WTC11 (cell line): ENCODE data around the gene CORO1C. TPM values are rescaled to one million over a fixed set of nuclear protein-coding genes. Genes with fewer than 3 reads are reported as not detected.

Experiments
- ATAC-seq: fragments of 200-7000 bp; cut with Tn5 transposase; 2 replicates; pipeline ENCODE4 v1.10.0; 2021; ENCODE audit warnings: mild to moderate bottlenecking, moderate library complexity
- CTCF ChIA-PET: fragments of 300-600 bp; sonication (Branson Sonifier 250); formaldehyde crosslinking; loops from one replicate; lab custom pipeline; 2021; ENCODE audit warnings: antibody characterized with exemption; lab: Charles Lee
- POLR2A ChIA-PET: fragments of 350-600 bp; sonication (Branson Sonifier 250); formaldehyde crosslinking; loops from one replicate; lab custom pipeline; 2021; ENCODE audit warnings: antibody characterized with exemption; lab: Charles Lee
- DNase-seq: peaks from one replicate; pipeline ENCODE4 v3.0.0; 2021; ENCODE audit warnings: low spot score
- H3K27ac Mint-ChIP-seq: 2 replicates; pipeline ENCODE4 v1.8.0; 2021; ENCODE audit warnings: mixed read lengths
- H3K27me3 Mint-ChIP-seq: 2 replicates; pipeline ENCODE4 v1.8.0; 2021; ENCODE audit warnings: low read depth, mild to moderate bottlenecking, moderate library complexity, mixed read lengths
- H3K36me3 Mint-ChIP-seq: 2 replicates; pipeline ENCODE4 v1.8.0; 2021; ENCODE audit warnings: mixed read lengths
- H3K4me1 Mint-ChIP-seq: 2 replicates; pipeline ENCODE4 v1.8.0; 2022; ENCODE audit warnings: mixed read lengths
- H3K4me3 Mint-ChIP-seq: 2 replicates; pipeline ENCODE4 v1.8.0; 2021; ENCODE audit warnings: mild to moderate bottlenecking, moderate library complexity, mixed read lengths
- H3K9me3 Mint-ChIP-seq: 2 replicates; pipeline ENCODE4 v1.8.0; 2021; ENCODE audit warnings: mixed read lengths
- ATF1 ChIP-seq: sonication (generic); formaldehyde crosslinking; IDR thresholded peaks from 2 replicates; pipeline ENCODE4 v1.8.1; 2023; ENCODE audit warnings: mild to moderate bottlenecking, moderate library complexity, missing genetic modification reagents
- ATF6 ChIP-seq: sonication (generic); formaldehyde crosslinking; IDR thresholded peaks from 2 replicates; pipeline ENCODE4 v1.8.1; 2023; ENCODE audit warnings: mild to moderate bottlenecking, missing genetic modification reagents
- CTCF ChIP-seq: fragments of 200-600 bp; IDR thresholded peaks from 2 replicates; pipeline ENCODE4 v1.8.0; 2022; ENCODE audit warnings: antibody characterized with exemption
- E2F5 ChIP-seq: sonication (generic); formaldehyde crosslinking; IDR thresholded peaks from 2 replicates; pipeline ENCODE4 v1.8.1; 2022; ENCODE audit warnings: mild to moderate bottlenecking, moderate library complexity, missing genetic modification reagents
- ELF4 ChIP-seq: sonication (generic); formaldehyde crosslinking; IDR thresholded peaks from 2 replicates; pipeline ENCODE4 v1.8.1; 2022; ENCODE audit warnings: low read depth, mild to moderate bottlenecking, moderate library complexity, missing genetic modification reagents
- FOXP1 ChIP-seq: sonication (generic); formaldehyde crosslinking; IDR thresholded peaks from 2 replicates; pipeline ENCODE4 v1.8.0; 2022; ENCODE audit warnings: missing genetic modification reagents, mild to moderate bottlenecking, moderate library complexity, borderline replicate concordance
- MXD4 ChIP-seq: fragments of 250-450 bp; sonication (Bioruptor Pico); IDR thresholded peaks from 2 replicates; pipeline ENCODE4 v1.8.0; 2021; ENCODE audit warnings: mild to moderate bottlenecking, moderate library complexity, borderline replicate concordance
- NFYB ChIP-seq: sonication (generic); formaldehyde crosslinking; conservative IDR thresholded peaks from 2 replicates; pipeline ENCODE4 v1.8.0; 2022; ENCODE audit warnings: low read depth, missing genetic modification reagents
- SP1 ChIP-seq: sonication (generic); formaldehyde crosslinking; conservative IDR thresholded peaks from 2 replicates; pipeline ENCODE4 v1.8.1; 2022; ENCODE audit warnings: missing genetic modification reagents
- STAT6 ChIP-seq: sonication (generic); formaldehyde crosslinking; conservative IDR thresholded peaks from 2 replicates; pipeline ENCODE4 v1.8.1; 2023; ENCODE audit warnings: mild to moderate bottlenecking, low read depth, missing genetic modification reagents, moderate library complexity
- ZNF138 ChIP-seq: sonication (generic); formaldehyde crosslinking; conservative IDR thresholded peaks from 2 replicates; pipeline ENCODE4 v1.8.1; 2022; ENCODE audit warnings: mild to moderate bottlenecking, moderate library complexity, missing genetic modification reagents
- ZNF425 ChIP-seq: fragments of 250-450 bp; sonication (Bioruptor Pico); conservative IDR thresholded peaks from 2 replicates; pipeline ENCODE4 v1.9.0; 2021; ENCODE audit warnings: mild to moderate bottlenecking
- ZNF671 ChIP-seq: fragments of 250-450 bp; sonication (Bioruptor Pico); IDR thresholded peaks from 2 replicates; pipeline ENCODE4 v1.8.0; 2021; ENCODE audit warnings: mild to moderate bottlenecking
- total RNA-seq: library from RNA; stranded (reverse); gene quantifications from 3 replicates; pipeline ENCODE4 v1.2.3, GENCODE V29; 2021

The CORO1C gene
- total RNA-seq, 1 experiment from 2014 or later, result 113 TPM

- no peak for TF ChIP-seq STAT6 (CRISPR knock-in tag)
- TF ChIP-seq ELF4 (CRISPR knock-in tag), result no peak
- TF ChIP-seq SP1 (CRISPR knock-in tag), result no peak
- no peak for TF ChIP-seq MXD4 (CRISPR knock-in tag)
- TF ChIP-seq E2F5 (CRISPR knock-in tag), result no peak
- TF ChIP-seq ZNF425 (CRISPR knock-in tag), result no peak
- TF ChIP-seq CTCF, result no peak
Observed at GRCh38 chr12:108649126-108649525, 82.2 kb downstream of the CORO1C start (continued).

GRCh38 chr12:108648371-108648770 lies 82.9 kb downstream of the CORO1C start:
- Mint-ChIP-seq H3K4me1 (peaks cover 14% of the 10 kb centered on the region), H3K27me3 (no peaks in the 10 kb centered on the region), H3K36me3 (peaks cover 58% of the 10 kb centered on the region), H3K9me3 (no peaks in the 10 kb centered on the region), H3K27ac (no peak overlapping the region), H3K4me3 (no peak overlapping the region)
- ChIA-PET POLR2A (no interaction called here), CTCF (interaction anchor here (1.6 to 1.8 kb wide), 2 partner anchors 11 to 14 kb away, joined by 4 to 11 read pairs; no protein-coding TSS in a partner anchor)
- no peak for TF ChIP-seq FOXP1 (CRISPR knock-in tag)
- no peak for TF ChIP-seq ATF6 (CRISPR knock-in tag)
- no peak for TF ChIP-seq ZNF138 (CRISPR knock-in tag)
- no peak for TF ChIP-seq ATF1 (CRISPR knock-in tag)
- no peak for TF ChIP-seq ZNF671
- no peak for TF ChIP-seq NFYB (CRISPR knock-in tag)
- DNase-seq, result no peak
- no peak for ATAC-seq
